ENCODE measurements around the gene RNF220. TPM values are rescaled to one million over a fixed set of nuclear protein-coding genes. Genes with fewer than 3 reads are reported as not detected.

Gene RNF220
- total and polyA plus RNA-seq, 9 of the 15 experiments (the other 6 are each of a cell fraction or from before 2014, with no cell fraction given) = 5.1 to 117 (median 66.9) TPM

GRCh38 chr1:44485934-44486460 is 80.9 kb downstream of the RNF220 start (continued):
- TF ChIP-seq SFPQ (IDR thresholded peaks at IDR 0.05; ENCODE audit: low read depth, low read length) (no peak), TCF7 (IDR thresholded peaks at IDR 0.05; ENCODE audit: borderline replicate concordance) (no peak), ZNF785 (CRISPR knock-in tag; IDR thresholded peaks at IDR 0.05) (no peak), ZNF57 (CRISPR knock-in tag; IDR thresholded peaks at IDR 0.05) (no peak), RNF219 (CRISPR knock-in tag; IDR thresholded peaks at IDR 0.05) (no peak), ZNF274 (IDR thresholded peaks at IDR 0.05; ENCODE audit: borderline replicate concordance, low read depth, low read length) (no peak), POLR3G (IDR thresholded peaks at IDR 0.05; ENCODE audit: extremely low read depth, insufficient read length, insufficient replicate concordance) (no peak), TRIM28 (IDR thresholded peaks at IDR 0.05) (0 out of 2 replicates have a peak, but pooled peaks have one; percentile 11), ZNF778 (CRISPR knock-in tag; IDR thresholded peaks at IDR 0.05) (no peak), ZNF277 (CRISPR knock-in tag; IDR thresholded peaks at IDR 0.05; ENCODE audit: borderline replicate concordance) (no peak), NCOA6 (IDR thresholded peaks at IDR 0.05) (no peak), MNT (conservative IDR thresholded peaks at IDR 0.05) (0 out of 4 replicates have a peak, but pooled peaks of 1 of the 2 experiments have one; percentile 21), GABPA (tag; conservative IDR thresholded peaks at IDR 0.05; ENCODE audit: low read depth) (0 out of 2 replicates have a peak, but pooled peaks have one; percentile 21), DPF2 (IDR thresholded peaks at IDR 0.05) (peak; percentile 83; the same call in 1 of the 2 replicates), HDAC2 (IDR thresholded peaks at IDR 0.05) (0 out of 2 replicates have a peak, but pooled peaks have one; percentile 3), MAFK (IDR thresholded peaks at IDR 0.05; ENCODE audit: low read length) (no peak), MBD1 (CRISPR knock-in tag; IDR thresholded peaks at IDR 0.05) (no peak), ZNF316 (IDR thresholded peaks at IDR 0.05) (peak; percentile 2; the same call in 1 of the 2 replicates), ZNF354B (CRISPR knock-in tag; IDR thresholded peaks at IDR 0.05) (no peak), NR3C1 (CRISPR knock-in tag; IDR thresholded peaks at IDR 0.05) (no peak), HDAC6 (IDR thresholded peaks at IDR 0.05; ENCODE audit: low read depth, low read length) (no peak), SMARCE1 (IDR thresholded peaks at IDR 0.05) (0 out of 2 replicates have a peak, but pooled peaks have one; percentile 8)

Measured in K562 (cell line).